Panc1 (cell line): ENCODE measurements around the gene CALD1. TPM values are rescaled to one million over a fixed set of nuclear protein-coding genes. Genes with fewer than 3 reads are reported as not detected.

Experiments
- ATAC-seq: fragments of 200-7000 bp; cut with Tn5 transposase; 2 replicates; pipeline ENCODE4 v1.9.1; 2020; ENCODE audit warnings: mild to moderate bottlenecking, moderate library complexity
- BruUV-seq: library from RNA; stranded (reverse); fragments of 400-500 nt; replicated peaks from 2 replicates; lab custom pipeline; 2021; lab: Mats Ljungman, UMichigan
- CTCF ChIA-PET: fragments of 300-600 bp; sonication (Branson Sonifier 250); formaldehyde crosslinking; loops from one replicate; lab custom pipeline; 2022; ENCODE audit warnings: antibody characterized with exemption; lab: Charles Lee
- POLR2A ChIA-PET: fragments of 300-600 bp; sonication (Branson Sonifier 250); formaldehyde crosslinking; loops from one replicate; lab custom pipeline; 2022; ENCODE audit warnings: antibody characterized with exemption; lab: Charles Lee
- DNase-seq: peaks from one replicate; pipeline ENCODE4 v3.0.0-alpha.2; 2010; ENCODE audit warnings: low read depth, low spot score
- H3K27ac ChIP-seq: 2 replicates; pipeline ENCODE4 v1.5.1; 2011; ENCODE audit warnings: mild to moderate bottlenecking, low read length, inconsistent platforms
- H3K27me3 ChIP-seq: fragments of 200-500 bp; sonication (Bioruptor generic); 2 replicates; pipeline ENCODE4 v1.6.0; 2014; ENCODE audit warnings: low read length, inconsistent platforms; ENCODE audit not compliant: control insufficient read depth, insufficient read depth
- H3K36me3 ChIP-seq: fragments of 200-500 bp; sonication (Bioruptor generic); 2 replicates; pipeline ENCODE4 v1.5.1; 2014; ENCODE audit warnings: inconsistent platforms, mild to moderate bottlenecking, low read length, moderate library complexity; ENCODE audit not compliant: control insufficient read depth, insufficient read depth
- H3K4me1 ChIP-seq: 2 replicates; pipeline ENCODE4 v1.5.1; 2011; ENCODE audit warnings: inconsistent platforms, mild to moderate bottlenecking, low read length, moderate library complexity; ENCODE audit not compliant: control insufficient read depth, insufficient read depth
- H3K4me3 ChIP-seq, 2 experiments: 2 replicates each; pipeline ENCODE4 v1.5.1; 2011 to 2012; ENCODE audit warnings: low read depth in 2 of 2, low read length in 2 of 2, mild to moderate bottlenecking in 2 of 2, inconsistent platforms in 1 of 2, moderate library complexity in 1 of 2
- H3K9me3 ChIP-seq: fragments of 200-500 bp; sonication (Bioruptor generic); 2 replicates; pipeline ENCODE4 v1.5.1; 2014; ENCODE audit warnings: low read depth, mild to moderate bottlenecking, inconsistent platforms, low read length, moderate library complexity; ENCODE audit not compliant: control insufficient read depth, insufficient read depth
- POLR2AphosphoS5 ChIP-seq: IDR thresholded peaks from 2 replicates; pipeline ENCODE4 v1.6.1; 2012; ENCODE audit warnings: mild to moderate bottlenecking, low read depth, low read length, moderate library complexity
- SIN3A ChIP-seq: IDR thresholded peaks from 2 replicates; pipeline ENCODE4 v1.6.1; 2012; ENCODE audit warnings: low read depth, mild to moderate bottlenecking, low read length, moderate library complexity, borderline replicate concordance; ENCODE audit not compliant: insufficient read depth
- TCF7L2 ChIP-seq: IDR thresholded peaks from 2 replicates; pipeline ENCODE4 v1.6.1; 2011; ENCODE audit warnings: mild to moderate bottlenecking, low read depth, low read length, inconsistent platforms
- in situ Hi-C: cut with HindIII; loops from 2 replicates; pipeline ENCODE4 v1.10.0; 2016; ENCODE audit warnings: low sequenced_read_pairs, low pct_unique_long_range_greater_than_20kb
- intact Hi-C: fragments of 100-400 bp; cut with micrococcal nuclease; formaldehyde crosslinking; loops from one replicate; pipeline ENCODE4 v1.10.0; 2022; ENCODE audit not compliant: unreplicated experiment
- total RNA-seq: library from RNA; stranded (reverse); gene quantifications from one replicate; pipeline ENCODE4 v1.2.1, GENCODE V29; 2021; ENCODE audit not compliant: unreplicated experiment
- TF ChIP-seq, protein P1 (sequence below): fragments of 450-650 bp; IDR thresholded peaks from 2 replicates; pipeline ENCODE4 v1.5.1; 2017; ENCODE audit warnings: mild to moderate bottlenecking
- TF ChIP-seq, protein P2 (sequence below), 2 experiments: IDR thresholded peaks; 2 replicates each; pipeline ENCODE4 v1.6.1; 2011 to 2012; ENCODE audit warnings: low read depth in 2 of 2, control low read depth in 1 of 2, low read length in 1 of 2, mild to moderate bottlenecking in 1 of 2, moderate library complexity in 1 of 2; ENCODE audit not compliant: insufficient read depth in 1 of 2

The CALD1 gene
- total RNA-seq, 1 experiment from 2014 or later: 9.2 TPM

DNA sequence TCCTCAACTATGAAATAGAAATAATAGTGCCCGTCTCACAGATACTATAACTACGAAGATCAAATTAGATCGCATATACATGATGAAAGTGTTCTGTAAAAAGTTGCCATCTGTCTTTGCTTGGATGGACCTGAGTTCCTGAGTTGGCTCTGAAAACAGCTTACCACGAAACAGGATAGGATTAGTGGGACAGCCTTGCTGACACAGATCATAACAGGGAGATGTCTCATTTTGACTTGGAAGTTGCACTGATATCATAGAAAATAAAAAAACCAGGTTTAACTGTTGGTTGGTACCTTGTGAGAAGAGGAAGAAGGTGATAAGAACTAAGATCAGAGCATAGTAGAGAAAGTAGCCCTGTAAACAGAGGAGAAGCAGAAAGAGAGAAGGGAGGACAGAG, 127.6 kb downstream of the CALD1 start:
- no peak overlapping the region for H3K27ac ChIP-seq

DNA sequence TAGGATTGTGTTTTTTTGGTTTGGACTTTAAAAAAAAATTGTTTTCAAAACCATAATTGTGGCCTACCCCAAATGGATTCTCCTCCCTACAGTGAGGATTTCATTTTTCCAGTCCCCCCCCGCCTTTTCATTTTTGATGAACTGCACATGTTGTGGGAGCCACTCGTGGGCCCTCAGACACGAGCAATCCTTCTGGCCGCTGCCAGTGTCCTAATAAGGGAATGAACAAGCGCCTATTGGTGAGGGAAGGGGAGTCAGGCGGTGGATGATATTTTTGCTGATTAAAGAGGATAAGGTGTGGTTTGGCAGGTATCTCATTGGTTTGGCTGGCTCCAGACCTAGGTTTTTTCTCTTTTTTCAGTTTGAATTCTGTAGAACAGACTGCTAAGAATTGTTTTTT, 128.2 kb downstream of the CALD1 start:
- H3K4me1 ChIP-seq: no peaks in the 10 kb centered on the region
- H3K9me3 ChIP-seq: no peaks in the 10 kb centered on the region
- in situ Hi-C loops: no loop called here
- CTCF ChIA-PET: no interaction called here
- H3K4me3 ChIP-seq: no peak overlapping the region
- H3K36me3 ChIP-seq: no peaks in the 10 kb centered on the region; the same call in 1 of the 2 replicates
- BruUV-seq: no TSS peak
- H3K27ac ChIP-seq: no peak overlapping the region
- DNase-seq (no peak), ATAC-seq (no peak)
- H3K27me3 ChIP-seq: no peaks in the 10 kb centered on the region
- TF ChIP-seq, protein P1, sequence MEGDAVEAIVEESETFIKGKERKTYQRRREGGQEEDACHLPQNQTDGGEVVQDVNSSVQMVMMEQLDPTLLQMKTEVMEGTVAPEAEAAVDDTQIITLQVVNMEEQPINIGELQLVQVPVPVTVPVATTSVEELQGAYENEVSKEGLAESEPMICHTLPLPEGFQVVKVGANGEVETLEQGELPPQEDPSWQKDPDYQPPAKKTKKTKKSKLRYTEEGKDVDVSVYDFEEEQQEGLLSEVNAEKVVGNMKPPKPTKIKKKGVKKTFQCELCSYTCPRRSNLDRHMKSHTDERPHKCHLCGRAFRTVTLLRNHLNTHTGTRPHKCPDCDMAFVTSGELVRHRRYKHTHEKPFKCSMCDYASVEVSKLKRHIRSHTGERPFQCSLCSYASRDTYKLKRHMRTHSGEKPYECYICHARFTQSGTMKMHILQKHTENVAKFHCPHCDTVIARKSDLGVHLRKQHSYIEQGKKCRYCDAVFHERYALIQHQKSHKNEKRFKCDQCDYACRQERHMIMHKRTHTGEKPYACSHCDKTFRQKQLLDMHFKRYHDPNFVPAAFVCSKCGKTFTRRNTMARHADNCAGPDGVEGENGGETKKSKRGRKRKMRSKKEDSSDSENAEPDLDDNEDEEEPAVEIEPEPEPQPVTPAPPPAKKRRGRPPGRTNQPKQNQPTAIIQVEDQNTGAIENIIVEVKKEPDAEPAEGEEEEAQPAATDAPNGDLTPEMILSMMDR: no peak
- no peak for TF ChIP-seq TCF7L2
- TF ChIP-seq POLR2AphosphoS5: no peak
- no peak for TF ChIP-seq SIN3A
- TF ChIP-seq, protein P2, sequence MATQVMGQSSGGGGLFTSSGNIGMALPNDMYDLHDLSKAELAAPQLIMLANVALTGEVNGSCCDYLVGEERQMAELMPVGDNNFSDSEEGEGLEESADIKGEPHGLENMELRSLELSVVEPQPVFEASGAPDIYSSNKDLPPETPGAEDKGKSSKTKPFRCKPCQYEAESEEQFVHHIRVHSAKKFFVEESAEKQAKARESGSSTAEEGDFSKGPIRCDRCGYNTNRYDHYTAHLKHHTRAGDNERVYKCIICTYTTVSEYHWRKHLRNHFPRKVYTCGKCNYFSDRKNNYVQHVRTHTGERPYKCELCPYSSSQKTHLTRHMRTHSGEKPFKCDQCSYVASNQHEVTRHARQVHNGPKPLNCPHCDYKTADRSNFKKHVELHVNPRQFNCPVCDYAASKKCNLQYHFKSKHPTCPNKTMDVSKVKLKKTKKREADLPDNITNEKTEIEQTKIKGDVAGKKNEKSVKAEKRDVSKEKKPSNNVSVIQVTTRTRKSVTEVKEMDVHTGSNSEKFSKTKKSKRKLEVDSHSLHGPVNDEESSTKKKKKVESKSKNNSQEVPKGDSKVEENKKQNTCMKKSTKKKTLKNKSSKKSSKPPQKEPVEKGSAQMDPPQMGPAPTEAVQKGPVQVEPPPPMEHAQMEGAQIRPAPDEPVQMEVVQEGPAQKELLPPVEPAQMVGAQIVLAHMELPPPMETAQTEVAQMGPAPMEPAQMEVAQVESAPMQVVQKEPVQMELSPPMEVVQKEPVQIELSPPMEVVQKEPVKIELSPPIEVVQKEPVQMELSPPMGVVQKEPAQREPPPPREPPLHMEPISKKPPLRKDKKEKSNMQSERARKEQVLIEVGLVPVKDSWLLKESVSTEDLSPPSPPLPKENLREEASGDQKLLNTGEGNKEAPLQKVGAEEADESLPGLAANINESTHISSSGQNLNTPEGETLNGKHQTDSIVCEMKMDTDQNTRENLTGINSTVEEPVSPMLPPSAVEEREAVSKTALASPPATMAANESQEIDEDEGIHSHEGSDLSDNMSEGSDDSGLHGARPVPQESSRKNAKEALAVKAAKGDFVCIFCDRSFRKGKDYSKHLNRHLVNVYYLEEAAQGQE (IDR thresholded peaks at IDR 0.05; ENCODE audit: insufficient read depth in 1 of 2, low read depth in 2 of 2, low read length in 1 of 2): no peak
- intact Hi-C loops: no loop called here
- POLR2A ChIA-PET: no interaction called here

More for the DNA sequence above, 127.6 kb downstream of the CALD1 start:
- no peak for TF ChIP-seq SIN3A
- TF ChIP-seq, protein P1: no peak
- TF ChIP-seq, protein P2 (IDR thresholded peaks at IDR 0.05; ENCODE audit: insufficient read depth in 1 of 2, low read depth in 2 of 2, low read length in 1 of 2): no peak
- no peak for ATAC-seq
- POLR2A ChIA-PET: no interaction called here
- CTCF ChIA-PET: no interaction called here
- Histone ChIP-seq H3K9me3 (no peaks in the 10 kb centered on the region), H3K27me3 (no peaks in the 10 kb centered on the region), H3K36me3 (no peaks in the 10 kb centered on the region; the same call in 1 of the 2 replicates), H3K4me3 (no peak overlapping the region), H3K4me1 (no peaks in the 10 kb centered on the region)
- intact Hi-C loops (no loop called here), in situ Hi-C loops (no loop called here)
- no TSS peak for BruUV-seq
- DNase-seq: no peak
